LNCaP clone FGC (cell line): ENCODE results near the gene LSS.
"Not testable (repeated sequence)": the region's sequence is repeated elsewhere in the genome, so short reads cannot be mapped to it uniquely, and the experiment has no call there.

ENCODE experiments used
- DNase-seq: peaks from one replicate; pipeline ENCODE4 v3.0.0-alpha.2; 2011; ENCODE audit warnings: low read depth
- H3K4me3 ChIP-seq: 2 replicates; pipeline ENCODE4 v1.5.1; 2011; ENCODE audit warnings: mild to moderate bottlenecking, low read depth, low read length, control low read depth
- CTCF ChIP-seq: IDR thresholded peaks from 2 replicates; pipeline ENCODE4 v1.5.1; 2012; ENCODE audit warnings: mild to moderate bottlenecking; ENCODE audit not compliant: control insufficient read depth, insufficient read depth; ENCODE audit errors: extremely low read depth

The LSS gene

GRCh38 chr21:46180079-46180722, 48.4 kb downstream of the LSS start:
- no peak overlapping the region for H3K4me3 ChIP-seq
- DNase-seq, result no peak
- TF ChIP-seq CTCF, result no peak

- H3K4me3 ChIP-seq, result no peak overlapping the region
- no peak for DNase-seq
- no peak for TF ChIP-seq CTCF
Measured at GRCh38 chr21:46179708-46180078, 48.9 kb downstream of the LSS start.

GRCh38 chr21:46178961-46179360, 49.6 kb downstream of the LSS start:
- H3K4me3 ChIP-seq, result no peak overlapping the region
- DNase-seq, result no peak
- TF ChIP-seq CTCF, result no peak

GRCh38 chr21:46176443-46177129, 52.0 kb downstream of the LSS start:
- not testable (repeated sequence) for DNase-seq, H3K4me3 ChIP-seq

- no peak for TF ChIP-seq CTCF
- H3K4me3 ChIP-seq, result no peak overlapping the region
- no peak for DNase-seq
Measured at GRCh38 chr21:46173573-46173972, 55.0 kb downstream of the LSS start.

GRCh38 chr21:46172863-46173528, 55.6 kb downstream of the LSS start:
- H3K4me3 ChIP-seq, result no peak overlapping the region
- TF ChIP-seq CTCF, result no peak
- no peak for DNase-seq

- H3K4me3 ChIP-seq, result no peak overlapping the region
- no peak for DNase-seq
- TF ChIP-seq CTCF, result no peak
Measured at GRCh38 chr21:46171996-46172862, 56.3 kb downstream of the LSS start.
